OCI-LY7 (cell line): ENCODE measurements around the gene ALPK3. TPM values are rescaled to one million over a fixed set of nuclear protein-coding genes. Genes with fewer than 3 reads are reported as not detected.

Experiments
- BruUV-seq: library from RNA; stranded (reverse); fragments of 400-500 nt; replicated peaks from 2 replicates; lab custom pipeline; 2021; lab: Mats Ljungman, UMichigan
- CTCF ChIA-PET: fragments of 300-600 bp; sonication (Branson Sonifier 250); formaldehyde crosslinking; loops from one replicate; lab custom pipeline; 2022; ENCODE audit warnings: antibody characterized with exemption; ENCODE audit not compliant: unreplicated experiment; lab: Charles Lee
- POLR2A ChIA-PET: fragments of 300-600 bp; sonication (Branson Sonifier 250); formaldehyde crosslinking; loops from one replicate; lab custom pipeline; 2022; ENCODE audit warnings: antibody characterized with exemption; lab: Charles Lee
- DNase-seq: peaks from one replicate; pipeline ENCODE4 v3.0.0-alpha.2; 2015; ENCODE audit warnings: low spot score
- H2AFZ ChIP-seq: fragments of 200-600 bp; sonication (generic), shearing (Covaris generic); 2 replicates; pipeline ENCODE4 v1.6.1; 2014; ENCODE audit warnings: mild to moderate bottlenecking, antibody characterized with exemption, low read length, moderate library complexity
- H3K27ac ChIP-seq: fragments of 200-600 bp; sonication (generic); 2 replicates; pipeline ENCODE4 v1.5.1; 2014; ENCODE audit warnings: mixed run types, low read depth, mild to moderate bottlenecking, moderate library complexity, low read length, inconsistent platforms; ENCODE audit not compliant: poor library complexity, severe bottlenecking
- H3K36me3 ChIP-seq: fragments of 200-600 bp; sonication (generic); 2 replicates; pipeline ENCODE4 v1.6.1; 2014; ENCODE audit warnings: mild to moderate bottlenecking, antibody characterized with exemption, low read length, moderate library complexity, mixed read lengths; ENCODE audit not compliant: insufficient read depth
- H3K4me1 ChIP-seq: fragments of 200-600 bp; sonication (generic); 2 replicates; pipeline ENCODE4 v1.5.1; 2014; ENCODE audit warnings: mild to moderate bottlenecking, low read length; ENCODE audit not compliant: insufficient read depth, poor library complexity, severe bottlenecking
- H3K4me2 ChIP-seq: fragments of 200-600 bp; sonication (generic); 2 replicates; pipeline ENCODE4 v1.6.1; 2014; ENCODE audit warnings: mild to moderate bottlenecking, low read length
- H3K4me3 ChIP-seq: fragments of 200-600 bp; sonication (generic); 2 replicates; pipeline ENCODE4 v1.5.1; 2014; ENCODE audit warnings: mild to moderate bottlenecking, low read depth, low read length; ENCODE audit not compliant: poor library complexity, severe bottlenecking
- H3K79me2 ChIP-seq: fragments of 200-600 bp; sonication (generic); 2 replicates; pipeline ENCODE4 v1.6.1; 2016; ENCODE audit warnings: low read depth, mild to moderate bottlenecking, low read length, moderate library complexity, mixed read lengths; ENCODE audit not compliant: insufficient read depth
- H3K9me2 ChIP-seq: fragments of 200-600 bp; sonication (generic); 2 replicates; pipeline ENCODE4 v1.6.1; 2016; ENCODE audit warnings: mild to moderate bottlenecking, low read length, mixed read lengths; ENCODE audit not compliant: insufficient read depth
- H3K9me3 ChIP-seq: fragments of 200-600 bp; sonication (generic); 2 replicates; pipeline ENCODE4 v1.6.1; 2014; ENCODE audit warnings: mild to moderate bottlenecking, mixed run types, low read length, mixed read lengths
- H4K20me1 ChIP-seq: fragments of 200-600 bp; sonication (generic); 2 replicates; pipeline ENCODE4 v1.6.1; 2014; ENCODE audit warnings: mild to moderate bottlenecking, antibody characterized with exemption, low read length, moderate library complexity, mixed read lengths; ENCODE audit not compliant: insufficient read depth
- CTCF ChIP-seq: fragments of 200-600 bp; sonication (generic); conservative IDR thresholded peaks from 2 replicates; pipeline ENCODE4 v1.5.1; 2014; ENCODE audit warnings: mild to moderate bottlenecking, antibody characterized with exemption, low read length, moderate library complexity, mixed read lengths
- EZH2phosphoT487 ChIP-seq: fragments of 200-600 bp; sonication (generic); IDR thresholded peaks from 2 replicates; pipeline ENCODE4 v1.6.1; 2018; ENCODE audit warnings: low read depth, borderline replicate concordance, mild to moderate bottlenecking, mixed run types, antibody characterized with exemption, low read length, moderate library complexity, mixed read lengths
- intact Hi-C: fragments of 100-400 bp; cut with micrococcal nuclease; formaldehyde crosslinking; loops from one replicate; pipeline ENCODE4 v1.10.0; 2022; ENCODE audit not compliant: unreplicated experiment
- total RNA-seq, 2 experiments: library from RNA; depleted of rRNA in 1 of 2; stranded (reverse); fragments of >200 nt in 1 of 2; shearing (Covaris generic) in 1 of 2; gene quantifications; 2 replicates each; pipeline ENCODE4 v1.2.3, GENCODE V29; 2014 to 2022

Gene ALPK3
- total RNA-seq, 2 experiments from 2014 or later: 0.16 to 0.23 TPM

GRCh38 chr15:84823282-84823878 lies 6.2 kb downstream of the ALPK3 start:
- Histone ChIP-seq H2AFZ (no peak overlapping the region), H3K9me3 (no peaks in the 10 kb centered on the region), H4K20me1 (no peaks in the 10 kb centered on the region), H3K9me2 (no peaks in the 10 kb centered on the region), H3K36me3 (no peaks in the 10 kb centered on the region), H3K4me2 (no peak overlapping the region), H3K79me2 (no peaks in the 10 kb centered on the region), H3K27ac (no peak overlapping the region), H3K4me1 (no peaks in the 10 kb centered on the region), H3K4me3 (no peak overlapping the region)
- TF ChIP-seq EZH2phosphoT487: no peak
- TF ChIP-seq CTCF: no peak
- ChIA-PET POLR2A (interaction anchor here (0.9 to 1.2 kb wide), 3 partner anchors 18 to 149 kb away, joined by 3 to 4 read pairs (median 3); no protein-coding TSS in a partner anchor), CTCF (interaction anchor here (1.1 kb wide), 1 partner anchor 18 kb away, joined by 3 read pairs; no protein-coding TSS in a partner anchor)
- intact Hi-C loops: no loop called here
- BruUV-seq: no TSS peak
- DNase-seq: no peak

DNA sequence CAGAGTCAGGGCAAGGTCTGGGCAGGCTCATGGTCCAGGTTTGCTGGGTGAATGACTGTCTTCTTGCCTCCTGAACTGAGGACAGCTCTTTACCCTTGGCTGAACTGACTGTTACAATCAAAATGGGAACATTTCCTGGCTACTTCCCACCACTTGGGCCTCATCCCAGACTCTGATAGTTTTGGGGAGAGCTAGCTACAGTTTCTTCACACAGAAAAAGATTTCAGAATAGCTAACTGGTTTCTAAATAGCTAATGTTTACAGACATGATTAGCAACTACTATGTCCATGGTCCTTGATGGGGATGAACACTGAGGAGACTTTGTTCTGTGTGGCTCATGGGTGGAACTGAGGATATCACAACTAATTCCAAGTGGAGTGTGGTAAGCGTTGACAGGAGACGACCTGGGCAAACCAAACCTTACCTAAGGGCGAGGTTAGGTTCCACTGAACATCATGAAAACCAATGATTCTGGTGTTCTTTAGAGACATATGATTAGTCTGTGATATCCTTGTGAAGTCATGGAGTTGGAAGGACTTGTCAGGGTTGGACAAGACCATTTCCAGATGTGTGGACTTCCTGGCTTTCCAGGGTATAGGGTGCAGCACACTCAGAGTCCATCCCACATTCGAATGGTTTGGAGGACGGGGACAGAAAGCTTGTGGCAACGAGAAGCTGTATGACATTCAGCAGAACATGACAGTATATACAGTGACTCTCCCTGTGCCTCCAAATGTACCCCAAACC lies 7.3 kb downstream of the ALPK3 start:
- Histone ChIP-seq H3K4me1 (no peaks in the 10 kb centered on the region), H3K4me2 (no peak overlapping the region), H3K27ac (no peak overlapping the region), H2AFZ (no peak overlapping the region), H3K9me2 (no peaks in the 10 kb centered on the region), H3K9me3 (no peaks in the 10 kb centered on the region), H3K36me3 (no peaks in the 10 kb centered on the region), H3K4me3 (no peak overlapping the region), H4K20me1 (no peaks in the 10 kb centered on the region), H3K79me2 (no peaks in the 10 kb centered on the region)
- intact Hi-C loops: loop anchor here (5.0 kb wide), 3 partner anchors 37 to 227 kb away; no protein-coding TSS in a partner anchor
- BruUV-seq: no TSS peak
- no peak for DNase-seq
- CTCF ChIA-PET: no interaction called here
- no peak for TF ChIP-seq CTCF
- TF ChIP-seq EZH2phosphoT487: no peak
- POLR2A ChIA-PET: interaction anchor here (0.6 to 1.2 kb wide), 4 partner anchors 13 to 215 kb away, joined by 3 to 4 read pairs (median 4); no protein-coding TSS in a partner anchor
